Spleen (tissue), 11 donors: ENCODE results near the gene FAM222B. TPM values are rescaled to one million over a fixed set of nuclear protein-coding genes. Genes with fewer than 3 reads are reported as not detected.

Source experiments
- DNase-seq: peaks from one replicate; pipeline ENCODE4 v3.0.0-alpha.2; 2020
- H3K27ac ChIP-seq, 8 donors: fragments of 200-600 bp; sonication (generic) in 7 of 8; 1 replicate in 4 of 8; 2 replicates in 4 of 8; pipeline versions ENCODE4 v1.5.0 to v1.8.0; 2016 to 2021; ENCODE audit warnings: inconsistent platforms in 4 of 8, mild to moderate bottlenecking in 4 of 8, moderate library complexity in 1 of 8
- H3K27me3 ChIP-seq, 7 donors: fragments of 200-600 bp; sonication (generic) in 6 of 7; replicated peaks in 1 of 7; 1 replicate in 4 of 7; 2 replicates in 3 of 7; pipeline versions ENCODE4 v1.5.0 to v1.8.0; 2016 to 2021; ENCODE audit warnings: inconsistent platforms in 3 of 7, mild to moderate bottlenecking in 1 of 7
- H3K36me3 ChIP-seq, 6 donors: fragments of 200-600 bp; sonication (generic) in 5 of 6; 1 replicate in 4 of 6; 2 replicates in 2 of 6; pipeline versions ENCODE4 v1.5.0 to v1.8.0; 2016 to 2021; ENCODE audit warnings: inconsistent platforms in 2 of 6
- H3K4me1 ChIP-seq, 6 donors: fragments of 200-600 bp; sonication (generic) in 5 of 6; 1 replicate in 3 of 6; 2 replicates in 3 of 6; pipeline versions ENCODE4 v1.5.0 to v1.8.0; 2016 to 2021; ENCODE audit warnings: inconsistent platforms in 3 of 6
- H3K4me3 ChIP-seq, 8 donors: fragments of 200-600 bp; sonication (generic) in 7 of 8; 1 replicate in 4 of 8; 2 replicates in 4 of 8; pipeline versions ENCODE4 v1.5.0 to v1.8.0; 2016 to 2021; ENCODE audit warnings: inconsistent platforms in 4 of 8, mild to moderate bottlenecking in 4 of 8, moderate library complexity in 2 of 8
- H3K9me3 ChIP-seq, 8 donors: fragments of 200-600 bp; sonication (generic) in 7 of 8; 1 replicate in 4 of 8; 2 replicates in 4 of 8; pipeline versions ENCODE4 v1.5.0 to v1.8.0; 2016 to 2021; ENCODE audit warnings: inconsistent platforms in 4 of 8
- POLR2A ChIP-seq, 3 donors: fragments of 450-650 bp; IDR thresholded peaks; one replicate each; pipeline ENCODE4 v1.5.1; 2017; ENCODE audit warnings: antibody characterized with exemption in 3 of 3, mild to moderate bottlenecking in 1 of 3
- POLR2AphosphoS5 ChIP-seq, 3 donors: sonication (generic); formaldehyde crosslinking; IDR thresholded peaks; one replicate each; pipeline ENCODE4 v1.5.1; 2017; ENCODE audit warnings: antibody characterized with exemption in 3 of 3
- WGBS, 5 donors: extraction: QIAGEN DNeasy Blood & Tissue Kit in 3 of 5; methylation state at CpG; one replicate each; pipeline versions ENCODE4 v1.1.5 to v1.1.7; 2013 to 2018; 5-methylcytosine and 5-hydroxymethylcytosine counted together
- intact Hi-C: fragments of 100-400 bp; cut with DNase I; formaldehyde crosslinking; loops from one replicate; pipeline ENCODE4 v1.15.0; 2023; ENCODE audit warnings: low total_unique reads
- polyA plus RNA-seq, 3 donors: library from polyadenylated mRNA; stranded (reverse); fragments of 200-250 nt; gene quantifications; one replicate each; pipeline ENCODE4 v1.2.1, GENCODE V29; 2013
- total RNA-seq, 7 donors: library from RNA; depleted of rRNA in 3 of 7; stranded (reverse); fragments of >200 nt in 3 of 7; fragmentation: NEBNext Ultra II Directional in 4 of 7; extraction: Animal tissue kit (Norgen Biotek cat#: 25700) in 4 of 7; gene quantifications; one replicate each; pipeline versions ENCODE4 v1.1.0 to v1.2.1, GENCODE V29; 2016 to 2021
- TF ChIP-seq, protein P1 (sequence below), 11 experiments: fragments of 200-600 bp in 7 of 11; fragments of 450-650 bp in 4 of 11; sonication (generic) in 4 of 11; IDR thresholded peaks in 8 of 11; conservative IDR thresholded peaks in 3 of 11; 1 replicate in 7 of 11; 2 replicates in 4 of 11; pipeline versions ENCODE4 v1.4.0 to v1.8.0; 2016 to 2021; ENCODE audit warnings: antibody characterized with exemption in 11 of 11, inconsistent platforms in 4 of 11, mild to moderate bottlenecking in 1 of 11
- donor health status: healthy with polysubstance abuse.
- donor health status: DM: no; HTN: no; CAD: no; lungs with moderate emphysema.
- donor health status: DM: no; HTN: no; CAD: no.
- donor health status: Bipolar disorder and iron deficiency.
- donor health status: healthy.
- donor health status: DM: no; HTN: no; CAD: no.
- donor health status: DM: yes; HTN: yes; CAD: no.

Gene FAM222B
- total and polyA plus RNA-seq, 10 donors = 2.9 to 23.6 (median 15.0) TPM

DNA sequence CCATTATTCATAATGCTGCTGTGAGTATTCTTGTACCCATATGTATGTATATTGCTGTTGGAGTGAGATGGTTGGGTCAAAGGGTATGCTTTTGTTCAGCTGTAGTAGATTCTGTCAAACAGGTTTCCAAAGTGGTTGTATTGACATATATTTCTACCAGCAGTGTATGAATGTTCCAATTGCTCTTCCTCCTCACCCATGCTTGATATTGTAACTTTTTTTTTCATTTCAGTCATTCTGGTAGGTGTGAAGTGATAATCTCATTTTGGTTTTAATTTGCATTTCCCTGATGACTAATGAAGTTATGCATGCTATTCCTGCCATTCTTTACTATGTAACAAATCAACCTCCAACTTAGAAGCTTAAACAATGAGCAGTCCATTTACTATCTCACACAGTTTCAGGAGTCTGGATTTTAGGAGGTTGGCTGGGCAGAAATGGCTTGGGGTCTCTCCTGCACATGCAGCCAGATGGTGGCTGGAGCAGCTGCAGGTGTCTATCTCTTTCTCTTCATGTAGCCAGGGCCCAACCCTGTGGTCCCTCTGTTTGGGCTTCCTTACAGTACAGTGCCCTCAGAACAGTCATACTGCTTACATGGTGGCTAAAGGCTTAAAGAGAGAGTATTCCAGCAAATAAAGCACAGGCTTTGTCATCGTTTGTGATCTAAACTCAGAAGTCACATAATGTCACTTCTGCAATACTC lies 33.4 kb upstream of the FAM222B start:
- DNase-seq = no peak
- Histone ChIP-seq H3K4me3 (no peak overlapping the region), H3K27ac (no peak overlapping the region), H3K27me3 (no peaks in the 10 kb centered on the region), H3K9me3 (no peaks in the 10 kb centered on the region), H3K36me3 (peaks cover 7 to 37% (median 31%) of the 10 kb centered on the region in 6 donors), H3K4me1 (peaks cover 0 to 12% (median 8%) of the 10 kb centered on the region in 6 donors)
- intact Hi-C loops = no loop called here
- TF ChIP-seq, protein P1, sequence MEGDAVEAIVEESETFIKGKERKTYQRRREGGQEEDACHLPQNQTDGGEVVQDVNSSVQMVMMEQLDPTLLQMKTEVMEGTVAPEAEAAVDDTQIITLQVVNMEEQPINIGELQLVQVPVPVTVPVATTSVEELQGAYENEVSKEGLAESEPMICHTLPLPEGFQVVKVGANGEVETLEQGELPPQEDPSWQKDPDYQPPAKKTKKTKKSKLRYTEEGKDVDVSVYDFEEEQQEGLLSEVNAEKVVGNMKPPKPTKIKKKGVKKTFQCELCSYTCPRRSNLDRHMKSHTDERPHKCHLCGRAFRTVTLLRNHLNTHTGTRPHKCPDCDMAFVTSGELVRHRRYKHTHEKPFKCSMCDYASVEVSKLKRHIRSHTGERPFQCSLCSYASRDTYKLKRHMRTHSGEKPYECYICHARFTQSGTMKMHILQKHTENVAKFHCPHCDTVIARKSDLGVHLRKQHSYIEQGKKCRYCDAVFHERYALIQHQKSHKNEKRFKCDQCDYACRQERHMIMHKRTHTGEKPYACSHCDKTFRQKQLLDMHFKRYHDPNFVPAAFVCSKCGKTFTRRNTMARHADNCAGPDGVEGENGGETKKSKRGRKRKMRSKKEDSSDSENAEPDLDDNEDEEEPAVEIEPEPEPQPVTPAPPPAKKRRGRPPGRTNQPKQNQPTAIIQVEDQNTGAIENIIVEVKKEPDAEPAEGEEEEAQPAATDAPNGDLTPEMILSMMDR (IDR thresholded peaks at IDR 0.05 in 8 of 11, conservative IDR thresholded peaks at IDR 0.05 in 3 of 11) = no peak
- TF ChIP-seq POLR2AphosphoS5 (IDR thresholded peaks at IDR 0.05) = no peak
- no peak for TF ChIP-seq POLR2A (IDR thresholded peaks at IDR 0.05)
- WGBS, 5 donors = 46 to 58% (median 53%) methylated on average over 1 of the region's 1 CpG

DNA sequence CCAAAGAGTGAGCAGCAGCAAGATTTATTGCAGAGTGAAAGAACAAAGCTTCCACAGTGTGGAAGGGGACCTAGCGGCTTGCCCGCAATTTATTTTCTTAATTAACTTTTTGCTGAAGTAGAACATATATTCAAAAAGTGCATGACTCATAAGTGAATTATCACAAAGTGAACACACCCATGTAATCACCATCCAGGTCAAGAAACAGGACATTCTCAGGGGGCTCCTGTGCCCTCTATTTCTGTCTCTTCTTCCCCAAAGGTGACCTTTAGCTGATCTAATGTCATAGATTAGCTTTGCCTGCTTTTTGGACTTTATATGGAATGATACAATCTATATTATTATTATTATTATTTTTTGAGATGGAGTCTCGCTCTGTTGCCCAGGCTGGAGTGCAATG lies 32.2 kb upstream of the FAM222B start:
- intact Hi-C loops = no loop called here
- Histone ChIP-seq H3K36me3 (peaks cover under 1 to 24% (median 18%) of the 10 kb centered on the region in 6 donors), H3K4me1 (peaks cover 0 to 19% (median 11%) of the 10 kb centered on the region in 6 donors), H3K9me3 (no peaks in the 10 kb centered on the region), H3K4me3 (no peak overlapping the region), H3K27me3 (no peaks in the 10 kb centered on the region), H3K27ac (no peak overlapping the region)
- no peak for DNase-seq
- TF ChIP-seq, protein P1 (IDR thresholded peaks at IDR 0.05 in 8 of 11, conservative IDR thresholded peaks at IDR 0.05 in 3 of 11) = no peak
- TF ChIP-seq POLR2A (IDR thresholded peaks at IDR 0.05) (no peak), POLR2AphosphoS5 (IDR thresholded peaks at IDR 0.05) (no peak)
- WGBS, 5 donors = 89 to 96% (median 94%) methylated on average over 3 of the region's 3 CpGs

DNA sequence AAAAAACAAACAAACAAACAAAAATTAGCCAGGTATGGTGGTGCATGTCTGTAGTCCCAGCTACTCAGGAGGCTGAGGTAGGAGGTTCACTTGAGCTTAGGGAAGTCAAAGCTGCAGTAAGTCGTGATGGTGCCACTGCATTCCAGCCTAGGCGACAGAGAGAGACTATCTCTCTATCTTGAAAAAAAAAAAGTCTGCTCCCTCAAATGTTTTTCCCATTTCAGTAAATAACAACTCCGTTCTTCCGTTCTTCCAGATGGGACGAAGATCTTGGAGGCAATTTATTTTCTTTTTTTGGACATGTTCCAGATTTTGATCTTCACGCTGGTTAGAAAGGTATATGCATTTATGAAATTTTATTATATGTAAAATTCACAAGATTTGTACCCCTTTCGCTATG lies 31.2 kb upstream of the FAM222B start:
- Histone ChIP-seq H3K4me3 (no peak overlapping the region), H3K4me1 (peaks cover 0 to 19% (median 11%) of the 10 kb centered on the region in 6 donors), H3K36me3 (peaks cover 0 to 15% (median 9%) of the 10 kb centered on the region in 6 donors), H3K9me3 (no peaks in the 10 kb centered on the region), H3K27me3 (no peaks in the 10 kb centered on the region), H3K27ac (no peak overlapping the region)
- intact Hi-C loops = no loop called here
- WGBS, 5 donors = 93 to 97% (median 94%) methylated on average over 7 of the region's 7 CpGs
- no peak for TF ChIP-seq POLR2AphosphoS5 (IDR thresholded peaks at IDR 0.05)
- TF ChIP-seq POLR2A (IDR thresholded peaks at IDR 0.05) = no peak
- TF ChIP-seq, protein P1 (IDR thresholded peaks at IDR 0.05 in 8 of 11, conservative IDR thresholded peaks at IDR 0.05 in 3 of 11) = no peak
- no peak for DNase-seq

DNA sequence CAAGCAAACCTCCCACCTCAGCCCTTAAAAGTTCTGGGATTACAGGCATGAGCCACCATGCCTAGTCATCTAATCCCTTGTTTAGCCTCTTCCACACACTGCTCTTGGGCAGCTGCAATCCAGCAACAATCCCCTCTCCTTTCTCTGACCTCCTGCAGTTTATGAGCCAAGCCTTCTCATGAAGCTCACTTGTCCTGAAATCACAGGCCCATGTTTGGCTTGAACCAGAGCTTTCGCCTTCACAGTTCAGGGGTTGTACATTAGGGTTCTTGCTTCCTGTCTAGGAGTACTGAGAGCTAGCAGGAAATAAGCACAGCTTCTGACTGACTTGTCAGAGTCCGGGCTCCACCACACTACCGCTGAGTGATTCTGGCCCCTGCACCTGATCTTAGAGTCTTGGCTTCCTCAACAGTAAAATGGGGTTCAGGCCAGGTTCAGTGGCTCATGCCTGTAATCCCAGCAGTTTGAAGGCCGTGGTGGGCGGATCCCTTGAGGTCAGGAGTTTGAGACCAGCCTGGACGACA lies 28.5 kb upstream of the FAM222B start:
- Histone ChIP-seq H3K36me3 (no peaks in the 10 kb centered on the region), H3K4me1 (peaks cover 0 to 25% (median 11%) of the 10 kb centered on the region in 6 donors), H3K4me3 (no peak overlapping the region), H3K27ac (peak overlapping the region; percentile 10 to 82 (median 68)), H3K27me3 (no peaks in the 10 kb centered on the region), H3K9me3 (no peaks in the 10 kb centered on the region)
- DNase-seq = peak; percentile 84
- WGBS, 5 donors = 39 to 75% (median 50%) methylated on average over 5 to 6 of the region's 6 CpGs
- intact Hi-C loops = no loop called here
- TF ChIP-seq POLR2A (IDR thresholded peaks at IDR 0.05) (no peak), POLR2AphosphoS5 (IDR thresholded peaks at IDR 0.05) (peak in 1 of 3 donors; percentile 45)
